BJ (cell line): Measurements from ENCODE around the gene SORBS1. TPM values are rescaled to one million over a fixed set of nuclear protein-coding genes. Genes with fewer than 3 reads are reported as not detected.

Experiments
- CTCF ChIA-PET: fragments of 350-600 bp; formaldehyde crosslinking; extraction: SDS; loops from one replicate; lab custom pipeline; 2021; ENCODE audit warnings: antibody characterized with exemption, inconsistent platforms; lab: Yijun Ruan, JAX
- POLR2A ChIA-PET: fragments of 300-600 bp; sonication (Branson Sonifier 250); formaldehyde crosslinking; extraction: SDS; loops from one replicate; lab custom pipeline; 2021; ENCODE audit warnings: antibody characterized with exemption; lab: Charles Lee
- DNase-seq: peaks from one replicate; pipeline ENCODE4 v3.0.0-alpha.2; 2011; ENCODE audit warnings: low read depth
- H3K27me3 ChIP-seq: 2 replicates; pipeline ENCODE4 v1.6.0; 2011; ENCODE audit warnings: low read length; ENCODE audit not compliant: control insufficient read depth, insufficient read depth
- H3K36me3 ChIP-seq: 2 replicates; pipeline ENCODE4 v1.5.1; 2011; ENCODE audit warnings: low read length; ENCODE audit not compliant: control insufficient read depth, insufficient read depth
- H3K4me3 ChIP-seq: 2 replicates; pipeline ENCODE4 v1.5.1; 2011; ENCODE audit warnings: low read depth, mild to moderate bottlenecking, control low read depth, low read length
- polyA plus RNA-seq: library from polyadenylated mRNA; depleted of rRNA; stranded (reverse); fragments of >200 nt; gene quantifications from 2 replicates; pipeline ENCODE4 v1.2.3, GENCODE V29; 2011
- TF ChIP-seq, protein P1 (sequence below): IDR thresholded peaks from 2 replicates; pipeline ENCODE4 v1.5.1; 2011; ENCODE audit warnings: low read depth, mild to moderate bottlenecking, control low read depth, inconsistent platforms, low read length, moderate library complexity; ENCODE audit not compliant: insufficient read depth

Gene SORBS1
- polyA plus RNA-seq, 1 experiment = 1.8 TPM

DNA sequence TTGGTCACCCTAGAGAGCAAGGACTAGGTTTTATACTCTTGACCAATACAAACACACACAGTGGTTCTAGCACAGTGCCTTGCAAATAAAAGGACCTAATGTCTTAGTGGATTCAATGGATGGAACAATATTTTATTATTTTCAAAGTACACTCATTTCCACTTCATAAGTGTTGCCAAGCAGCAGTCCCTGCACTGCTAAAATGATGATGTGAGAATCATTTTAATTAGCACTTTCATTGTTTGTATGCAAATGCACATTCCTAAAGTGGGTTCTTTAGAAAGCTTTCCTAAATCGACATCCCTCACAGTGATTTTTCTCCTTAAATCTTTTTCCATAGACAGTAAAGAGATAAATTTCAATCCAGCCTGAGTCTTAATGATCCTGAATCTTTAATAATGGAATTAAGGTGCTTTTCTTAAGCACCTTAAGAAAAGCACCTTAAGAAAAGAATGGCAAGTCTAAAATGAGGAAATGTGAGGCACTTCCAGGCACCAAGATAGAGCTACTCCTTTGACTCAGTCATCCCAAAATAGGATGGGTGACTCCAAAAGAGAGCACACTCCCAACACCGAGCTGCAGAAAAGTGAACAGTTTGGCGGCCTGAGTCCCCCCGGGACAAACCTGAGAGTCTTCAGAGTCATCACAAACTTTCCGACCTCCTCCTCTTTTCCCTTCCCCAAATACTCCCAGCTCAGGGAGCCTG, 84.5 kb downstream of the SORBS1 start:
- ChIA-PET CTCF (interaction anchor here (1.3 to 1.5 kb wide), 3 partner anchors 14 to 46 kb away, joined by 3 to 4 read pairs (median 4); no protein-coding TSS in a partner anchor), POLR2A (no interaction called here)
- DNase-seq = no peak
- no peak overlapping the region for H3K4me3 ChIP-seq
- TF ChIP-seq, protein P1, sequence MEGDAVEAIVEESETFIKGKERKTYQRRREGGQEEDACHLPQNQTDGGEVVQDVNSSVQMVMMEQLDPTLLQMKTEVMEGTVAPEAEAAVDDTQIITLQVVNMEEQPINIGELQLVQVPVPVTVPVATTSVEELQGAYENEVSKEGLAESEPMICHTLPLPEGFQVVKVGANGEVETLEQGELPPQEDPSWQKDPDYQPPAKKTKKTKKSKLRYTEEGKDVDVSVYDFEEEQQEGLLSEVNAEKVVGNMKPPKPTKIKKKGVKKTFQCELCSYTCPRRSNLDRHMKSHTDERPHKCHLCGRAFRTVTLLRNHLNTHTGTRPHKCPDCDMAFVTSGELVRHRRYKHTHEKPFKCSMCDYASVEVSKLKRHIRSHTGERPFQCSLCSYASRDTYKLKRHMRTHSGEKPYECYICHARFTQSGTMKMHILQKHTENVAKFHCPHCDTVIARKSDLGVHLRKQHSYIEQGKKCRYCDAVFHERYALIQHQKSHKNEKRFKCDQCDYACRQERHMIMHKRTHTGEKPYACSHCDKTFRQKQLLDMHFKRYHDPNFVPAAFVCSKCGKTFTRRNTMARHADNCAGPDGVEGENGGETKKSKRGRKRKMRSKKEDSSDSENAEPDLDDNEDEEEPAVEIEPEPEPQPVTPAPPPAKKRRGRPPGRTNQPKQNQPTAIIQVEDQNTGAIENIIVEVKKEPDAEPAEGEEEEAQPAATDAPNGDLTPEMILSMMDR = no peak
- no peaks in the 10 kb centered on the region; the same call in none of the 2 replicates for H3K27me3 ChIP-seq
- H3K36me3 ChIP-seq = no peaks in the 10 kb centered on the region

DNA sequence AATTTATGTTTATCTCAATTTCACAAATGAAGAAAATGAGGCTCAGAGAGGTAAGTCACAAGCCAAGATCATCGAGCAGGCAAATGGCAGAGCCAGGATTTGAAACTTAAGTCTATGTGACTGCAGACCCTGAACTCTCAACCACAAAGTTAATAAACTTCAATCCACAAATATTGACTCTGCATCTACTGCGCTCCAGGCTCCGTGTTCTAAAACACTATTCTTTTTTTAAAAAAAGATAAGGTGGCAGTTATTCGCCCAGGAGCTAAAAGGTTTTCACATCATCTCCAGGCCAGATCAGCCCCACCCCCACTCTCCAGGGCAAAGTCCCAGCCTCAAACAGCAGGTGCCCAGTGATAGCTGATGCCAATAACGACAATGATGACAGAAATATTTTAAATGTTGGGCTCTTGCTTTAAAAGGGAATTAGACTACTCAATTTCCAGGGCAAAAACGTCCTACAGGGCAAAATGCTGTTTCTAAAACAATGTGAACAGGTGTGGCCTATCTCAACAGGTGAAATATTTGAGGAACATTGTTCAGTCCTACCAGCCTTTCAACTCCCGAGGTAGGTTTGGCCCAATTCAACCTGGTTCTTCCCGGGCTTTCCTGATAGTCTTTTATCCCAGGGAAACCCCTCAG, 85.2 kb downstream of the SORBS1 start:
- TF ChIP-seq, protein P1 = no peak
- CTCF ChIA-PET = no interaction called here
- no peak for DNase-seq

DNA sequence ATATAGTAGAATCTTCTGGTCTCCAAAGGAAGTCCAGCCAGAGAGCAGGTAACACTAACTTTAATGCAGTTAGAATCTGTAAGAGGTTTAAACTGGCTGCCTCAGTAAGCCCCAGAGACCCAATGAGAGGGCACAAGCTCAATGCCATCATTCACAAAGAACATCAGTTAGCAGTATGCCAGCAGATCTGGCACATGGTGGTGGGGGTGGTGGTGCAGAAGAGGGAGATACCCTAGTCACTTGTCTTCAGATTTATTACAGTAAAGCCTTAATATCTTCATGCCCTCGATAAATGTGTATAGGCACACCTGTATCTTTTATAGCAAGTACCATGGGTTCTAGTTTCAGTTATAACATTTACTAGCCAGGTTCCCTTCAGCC, 86.2 kb downstream of the SORBS1 start:
- Histone ChIP-seq H3K27me3 (no peaks in the 10 kb centered on the region; the same call in 1 of the 2 replicates), H3K36me3 (no peaks in the 10 kb centered on the region), H3K4me3 (no peak overlapping the region)
- ChIA-PET CTCF (interaction anchor here (0.9 to 1.6 kb wide), 2 partner anchors 29 to 34 kb away, joined by 3 to 6 read pairs; no protein-coding TSS in a partner anchor), POLR2A (no interaction called here)
- DNase-seq = no peak
- TF ChIP-seq, protein P1 = no peak

More for the DNA sequence above, 85.2 kb downstream of the SORBS1 start:
- H3K4me3 ChIP-seq = no peak overlapping the region
- H3K36me3 ChIP-seq = no peaks in the 10 kb centered on the region
- POLR2A ChIA-PET = no interaction called here
- H3K27me3 ChIP-seq = no peaks in the 10 kb centered on the region; the same call in none of the 2 replicates

DNA sequence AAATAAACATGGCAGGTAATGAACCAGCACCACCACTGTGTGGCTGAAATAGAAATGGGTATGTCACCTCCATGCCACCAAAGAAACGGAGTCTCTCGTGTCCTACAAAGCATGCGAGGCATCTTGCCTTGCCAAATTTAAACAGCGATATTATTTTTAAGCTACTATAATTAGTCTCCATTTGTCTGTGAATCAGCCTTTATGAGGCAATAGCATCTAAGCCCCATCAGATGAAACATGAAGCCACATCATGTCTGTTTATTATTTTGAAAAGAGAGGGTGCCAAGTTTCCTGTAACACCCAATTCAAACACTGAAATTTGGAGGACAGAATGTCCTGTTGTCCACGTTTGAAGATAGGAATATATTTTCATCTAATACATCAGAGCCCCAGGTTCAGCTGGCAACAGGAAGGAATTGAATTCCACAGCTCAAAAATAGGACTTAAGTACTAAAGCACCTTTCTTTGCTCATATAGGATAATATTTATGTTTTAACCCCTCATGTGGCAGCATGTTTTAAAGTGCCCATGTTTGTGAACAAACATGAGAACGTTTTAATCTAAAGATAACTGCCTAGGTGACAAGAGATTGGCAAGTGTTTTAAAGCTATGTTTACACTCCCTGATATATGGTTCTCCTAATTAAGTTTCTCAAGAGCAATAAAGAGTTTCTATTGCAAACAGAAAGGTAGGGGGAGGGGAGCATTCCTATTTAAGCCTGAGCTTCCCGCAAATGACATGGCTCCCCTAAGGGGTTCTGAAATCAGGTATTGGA, 86.8 kb downstream of the SORBS1 start:
- ChIA-PET POLR2A (no interaction called here), CTCF (interaction anchor here (0.6 to 1.6 kb wide), 4 partner anchors 8 to 44 kb away, joined by 3 to 6 read pairs (median 3); no protein-coding TSS in a partner anchor)
- no peaks in the 10 kb centered on the region; the same call in 1 of the 2 replicates for H3K27me3 ChIP-seq

More for the DNA sequence above, 86.8 kb downstream of the SORBS1 start:
- TF ChIP-seq, protein P1 = no peak
- DNase-seq = no peak
- Histone ChIP-seq H3K4me3 (no peak overlapping the region), H3K36me3 (no peaks in the 10 kb centered on the region)
